DMS 273 treated with DMSO at 0.1 percent for 48 hours (cell line): Measurements from ENCODE around the gene HECTD4.
"Not testable (repeated sequence)": the region's sequence is repeated elsewhere in the genome, so short reads cannot be mapped to it uniquely, and the experiment has no call there.

Source experiments
- DNase-seq: peaks from one replicate; lab custom pipeline; 2025; lab: John Stamatoyannopoulos, UW

The HECTD4 gene

GRCh38 chr12:112116232-112117060 lies 265.8 kb downstream of the HECTD4 start:
- DNase-seq: peak; percentile 57

- DNase-seq: no peak
Measured at GRCh38 chr12:112115259-112116045, 266.8 kb downstream of the HECTD4 start.

DNA sequence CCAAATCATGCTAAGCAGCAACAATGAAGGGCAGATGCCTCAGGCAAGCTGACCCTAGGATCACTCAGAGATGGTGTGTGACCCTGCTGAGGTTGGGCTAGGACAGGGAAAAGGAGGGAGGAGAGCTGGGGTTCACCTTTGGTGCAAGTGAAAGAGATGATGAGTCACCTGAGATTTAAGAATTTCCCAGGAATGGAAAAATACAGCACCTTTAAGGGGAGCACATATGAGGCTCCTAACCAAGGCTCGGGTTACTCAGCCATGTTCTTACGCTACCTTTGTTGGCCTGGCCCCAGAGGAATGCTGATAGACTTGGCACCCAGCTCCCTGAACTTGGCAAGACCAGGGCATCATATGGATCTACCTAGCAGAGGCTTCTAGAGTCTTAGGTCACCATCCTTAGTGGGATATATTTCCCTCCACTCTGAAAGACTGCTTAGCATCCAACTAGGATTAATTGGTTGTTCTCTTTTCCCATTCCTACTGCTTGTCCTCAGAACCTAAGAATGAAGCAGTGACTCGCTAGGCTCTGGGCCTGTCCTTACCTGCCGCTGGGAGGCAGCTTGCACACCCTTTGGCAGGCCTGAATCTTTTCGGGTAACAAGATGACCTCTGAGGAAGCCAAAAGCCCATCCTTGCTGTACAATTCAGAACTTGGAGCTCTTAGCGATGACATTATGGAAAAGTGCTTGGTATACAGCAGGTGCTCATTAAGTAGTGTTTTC lies 269.7 kb downstream of the HECTD4 start:
- DNase-seq: no peak

DNA sequence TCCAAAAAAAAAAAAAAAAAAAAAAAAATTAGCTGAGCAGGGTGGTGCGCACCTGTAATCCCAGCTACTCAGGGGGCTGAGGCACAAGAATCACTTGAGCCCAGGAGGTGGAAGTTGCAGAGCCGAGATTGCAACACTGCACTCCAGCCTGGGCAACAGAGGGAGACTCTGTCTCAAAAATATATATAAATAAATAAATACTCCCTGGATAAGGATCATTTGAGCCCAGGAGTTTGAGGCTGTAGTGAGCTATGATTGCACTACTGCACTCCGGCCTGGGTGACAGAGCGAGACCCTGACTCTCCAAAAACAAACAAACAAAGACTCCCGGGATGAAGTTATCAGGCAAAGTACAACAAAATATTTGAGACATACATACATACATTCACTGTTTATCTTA lies 270.3 kb downstream of the HECTD4 start:
- no peak for DNase-seq

DNA sequence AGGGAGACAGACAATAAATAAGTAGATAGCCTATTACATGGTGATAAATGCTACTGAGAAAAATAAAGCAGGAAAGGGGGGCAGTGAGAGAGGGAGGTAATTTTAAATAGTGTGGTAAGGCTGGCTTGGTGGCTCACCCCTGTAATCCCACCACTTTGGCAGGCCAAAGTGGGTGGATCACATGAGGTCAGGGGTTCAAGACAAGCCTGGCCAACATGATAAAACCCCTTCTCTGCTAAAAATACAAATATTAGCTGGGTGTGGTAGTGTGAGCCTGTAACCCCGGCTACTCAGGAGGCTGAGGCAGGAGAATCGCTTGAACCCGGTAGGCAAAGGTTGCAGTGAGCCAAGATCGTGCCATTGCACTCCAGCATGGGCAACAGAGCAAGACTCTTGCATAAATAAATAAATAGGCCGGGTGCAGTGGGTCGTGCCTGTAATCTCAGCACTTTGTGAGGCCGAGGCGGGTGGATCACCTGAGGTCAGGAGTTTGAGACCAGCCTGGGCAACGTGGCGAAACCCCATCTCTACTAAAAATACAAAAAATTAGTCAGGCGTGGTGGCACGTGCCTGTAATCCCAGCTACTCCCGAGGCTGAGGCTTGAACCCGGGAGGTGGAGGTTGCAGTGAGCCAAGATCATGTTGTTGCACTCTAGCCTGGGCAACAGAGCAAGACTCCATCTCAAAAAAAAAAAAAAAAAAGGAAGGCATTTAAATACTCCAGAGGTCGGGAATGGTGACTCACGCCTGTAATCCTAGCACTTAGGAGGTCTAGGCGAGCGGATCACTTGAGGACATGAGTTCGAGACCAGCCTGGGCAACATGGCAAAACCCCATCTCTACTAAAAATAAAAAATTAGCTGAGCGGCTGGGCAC lies 271.2 kb downstream of the HECTD4 start:
- DNase-seq: not testable (repeated sequence)
